HG02884 (cell line): ENCODE measurements around the gene TNFRSF19.
A peak's percentile ranks its signal among the peaks of the same experiment; 100 is the strongest.
"Not testable (repeated sequence)": the region's sequence is repeated elsewhere in the genome, so short reads cannot be mapped to it uniquely, and the experiment has no call there.

ENCODE experiments used
- ATAC-seq: cut with Tn5 transposase; IDR thresholded peaks from one replicate; pipeline ENCODE4 v1.9.1; 2021; ENCODE audit warnings: mild to moderate bottlenecking, moderate library complexity; ENCODE audit not compliant: unreplicated experiment

Gene TNFRSF19

DNA sequence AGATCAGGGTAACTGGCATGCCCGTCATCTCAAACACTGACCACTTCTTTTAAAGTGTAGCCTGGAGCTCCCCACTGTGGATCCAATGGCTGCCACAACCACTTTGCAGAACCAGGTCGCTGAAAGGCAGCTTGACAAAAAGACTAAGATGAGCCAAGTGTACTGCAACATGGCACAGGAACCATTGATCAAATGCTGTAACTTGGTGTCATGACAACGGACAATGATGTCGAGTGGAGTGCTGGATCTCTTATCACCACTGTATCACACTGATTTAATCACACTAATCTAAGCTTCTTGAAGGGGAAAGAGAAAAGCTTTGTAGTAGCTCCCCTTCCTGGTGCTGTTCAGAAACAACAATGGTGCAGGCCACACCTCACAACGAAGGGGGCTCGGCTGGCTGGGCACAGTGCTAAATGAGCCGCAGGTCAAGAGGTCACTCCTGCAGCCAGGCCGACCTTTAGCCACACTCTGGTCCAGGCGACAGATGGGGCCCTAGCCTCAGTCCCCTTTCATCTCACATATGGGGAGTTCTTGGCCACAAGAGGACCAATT is 2.2 kb upstream of the TNFRSF19 start:
- no peak for ATAC-seq

DNA sequence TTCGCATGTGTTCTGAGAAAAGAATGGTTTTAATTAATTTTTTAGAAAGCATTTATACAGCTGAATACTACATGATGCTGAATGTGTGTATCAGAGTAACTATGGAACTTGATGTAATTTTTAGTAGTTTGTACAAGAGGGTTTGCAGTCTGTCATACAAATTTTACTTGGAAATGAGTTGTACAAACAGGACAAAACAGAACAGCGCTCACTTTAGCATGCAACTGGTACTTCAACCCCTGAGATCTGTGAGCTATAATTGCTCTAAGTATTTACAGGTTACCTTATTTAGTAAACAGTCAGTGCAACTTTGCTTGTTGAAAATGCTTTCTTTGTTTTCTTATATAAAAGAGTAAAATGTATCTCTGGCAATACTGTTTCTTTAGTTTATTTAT is 706 bp downstream of the TNFRSF19 start:
- ATAC-seq = no peak

DNA sequence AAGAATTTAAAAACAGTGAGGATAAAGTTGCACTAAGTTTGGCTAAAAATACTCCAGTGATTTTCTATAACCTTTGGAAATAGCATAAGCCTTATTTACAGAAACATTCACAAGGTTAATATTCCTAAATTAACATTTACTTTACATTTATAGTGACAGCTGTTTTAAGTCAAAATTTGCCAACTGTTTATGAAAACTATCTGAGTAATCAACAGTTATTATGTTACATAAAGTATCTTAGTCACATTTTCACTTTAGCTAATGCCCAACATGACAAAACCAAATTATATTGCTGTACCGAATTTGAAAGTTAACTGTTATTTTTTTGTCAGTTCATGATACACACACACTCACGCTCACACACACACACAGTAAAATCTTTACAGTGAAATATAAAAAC is 1.2 kb downstream of the TNFRSF19 start:
- no peak for ATAC-seq

DNA sequence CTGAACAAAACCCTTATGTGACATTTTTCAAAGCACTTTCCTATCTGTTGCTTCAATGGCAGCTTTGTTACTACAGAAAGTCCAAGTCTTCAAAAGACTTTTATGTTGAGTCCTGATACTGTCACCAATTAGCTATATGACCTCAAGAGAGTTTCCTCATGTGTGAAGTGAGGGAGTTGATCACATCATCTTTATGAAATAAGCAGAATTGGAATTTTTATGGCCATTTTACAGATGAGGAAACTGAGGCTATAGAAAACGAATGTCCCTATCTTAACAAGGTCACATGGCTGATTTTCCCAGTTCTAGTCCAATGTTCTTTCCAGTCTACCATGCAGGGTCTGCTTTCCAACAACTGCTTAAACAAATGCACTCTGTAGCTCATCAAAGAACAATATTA is 2.6 kb downstream of the TNFRSF19 start:
- ATAC-seq = no peak

DNA sequence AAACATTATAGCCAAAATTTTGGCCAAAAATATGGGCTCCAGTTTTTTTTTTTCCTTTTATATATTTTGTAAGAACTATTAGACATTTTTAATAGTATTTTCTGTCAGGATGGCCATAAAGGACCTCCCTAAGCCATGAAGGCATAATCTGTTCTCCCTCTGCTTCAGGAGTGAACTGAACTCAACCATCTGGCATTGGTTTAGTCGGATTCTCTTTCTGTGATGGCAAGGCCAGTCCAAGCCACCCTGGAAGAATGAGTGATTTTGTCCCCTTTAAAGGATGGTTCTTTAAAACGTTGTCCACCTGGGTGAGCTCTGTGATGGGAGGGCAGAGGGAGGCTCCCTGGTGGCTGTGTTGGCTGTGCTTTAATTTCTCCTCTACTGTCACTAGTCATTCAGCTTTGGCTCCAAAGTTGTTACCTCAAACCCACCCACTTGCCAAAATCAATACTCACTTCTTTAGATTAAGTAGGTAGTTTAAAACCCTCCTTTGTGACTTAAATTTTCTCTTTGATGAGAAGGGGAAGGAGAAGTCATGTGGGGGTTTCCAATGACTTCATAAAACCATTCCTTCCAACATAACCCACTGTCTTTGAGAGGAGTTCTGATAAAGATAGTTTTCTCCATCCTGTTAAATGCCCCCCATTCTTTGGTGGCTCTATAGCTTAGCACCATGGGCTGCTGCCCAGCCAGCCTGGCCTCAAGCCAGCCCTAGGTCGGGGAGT is 4.4 kb downstream of the TNFRSF19 start:
- no peak for ATAC-seq

DNA sequence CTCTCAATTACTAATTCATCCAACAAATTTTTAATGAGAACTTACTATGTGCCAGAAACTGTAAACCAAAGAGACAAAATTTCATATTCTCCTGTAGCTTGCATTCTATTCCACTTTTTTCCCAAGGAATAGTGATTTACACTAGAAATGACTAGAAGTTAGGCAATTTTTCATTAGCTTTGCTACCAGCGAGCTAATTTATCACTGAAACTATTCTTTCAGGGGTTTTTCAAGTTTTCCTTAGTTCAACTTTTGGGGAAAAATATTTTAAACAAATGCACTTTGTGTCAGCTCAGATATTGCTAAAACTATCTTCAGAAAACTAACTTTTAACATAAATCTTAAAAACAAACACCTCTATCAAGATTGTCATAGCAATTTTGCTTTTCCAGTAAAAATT is 5.4 kb downstream of the TNFRSF19 start:
- ATAC-seq = no peak

DNA sequence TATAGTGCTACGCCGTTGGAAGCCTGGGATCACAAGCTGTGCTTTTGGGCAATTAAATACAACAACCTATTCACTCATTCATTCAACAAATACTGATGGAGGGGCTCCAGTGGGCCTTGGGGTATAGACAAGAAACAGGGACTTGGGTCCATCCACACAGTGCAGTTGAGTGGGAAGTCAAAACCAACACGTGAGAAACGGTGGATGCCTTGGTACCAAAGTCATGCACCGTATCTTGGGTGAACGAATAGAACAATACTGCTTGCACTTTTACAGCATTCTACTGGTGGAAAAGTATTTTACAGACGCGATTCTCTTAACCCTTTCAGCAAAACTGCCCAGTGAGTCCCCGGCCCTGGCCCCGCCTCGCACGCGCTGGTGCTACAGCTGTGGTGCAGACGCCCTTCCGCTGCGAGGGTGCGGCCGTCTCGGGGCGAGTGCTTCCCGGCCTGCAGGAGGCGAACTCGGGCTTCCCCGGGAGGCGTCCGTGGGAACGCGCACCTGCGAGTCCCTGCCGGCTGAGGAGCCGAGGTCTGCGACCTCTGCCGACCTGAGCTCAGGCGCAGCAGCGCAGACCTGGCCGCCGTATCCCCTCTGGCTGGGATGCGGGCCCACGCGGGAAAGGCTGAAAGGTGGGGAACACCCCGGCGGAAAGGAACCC is 8.3 kb downstream of the TNFRSF19 start:
- peak; percentile 59 for ATAC-seq

DNA sequence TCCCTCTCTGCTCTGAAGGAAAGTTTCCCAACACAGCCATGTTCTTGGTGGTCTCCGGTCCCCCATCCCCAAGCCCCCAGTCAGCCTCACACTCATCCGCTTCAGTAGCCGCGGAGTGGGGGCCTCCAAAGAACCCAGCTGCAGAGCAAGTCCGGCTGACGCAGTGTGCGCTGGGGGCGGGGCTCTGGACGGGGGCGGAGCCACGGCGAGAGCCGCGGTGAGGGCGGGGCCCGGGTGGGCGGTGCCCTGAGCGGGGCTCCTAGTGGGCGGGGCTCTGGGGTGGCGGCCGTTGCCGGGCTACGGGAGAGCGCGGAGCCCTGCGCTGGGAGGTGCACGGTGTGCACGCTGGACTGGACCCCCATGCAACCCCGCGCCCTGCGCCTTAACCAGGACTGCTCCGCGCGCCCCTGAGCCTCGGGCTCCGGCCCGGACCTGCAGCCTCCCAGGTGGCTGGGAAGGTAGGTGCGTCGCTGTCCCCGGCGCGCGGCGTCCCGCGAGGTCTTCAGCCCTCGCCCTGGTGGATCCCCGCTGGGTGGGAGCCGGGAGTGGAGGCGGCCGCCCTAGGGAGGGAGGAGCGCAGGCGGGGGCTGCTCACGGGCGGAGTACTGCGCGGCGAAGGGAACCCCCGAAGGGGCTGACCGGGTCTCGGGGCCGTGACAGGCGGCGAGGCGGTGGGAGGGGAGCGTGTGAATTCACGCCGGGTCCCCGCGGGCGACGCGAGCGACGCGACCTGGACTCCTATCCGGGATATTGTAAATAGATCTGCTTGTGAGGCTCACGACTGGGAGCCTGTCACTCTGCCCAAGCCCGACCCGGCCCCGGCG is 9.1 kb downstream of the TNFRSF19 start:
- ATAC-seq = peak; percentile 77

DNA sequence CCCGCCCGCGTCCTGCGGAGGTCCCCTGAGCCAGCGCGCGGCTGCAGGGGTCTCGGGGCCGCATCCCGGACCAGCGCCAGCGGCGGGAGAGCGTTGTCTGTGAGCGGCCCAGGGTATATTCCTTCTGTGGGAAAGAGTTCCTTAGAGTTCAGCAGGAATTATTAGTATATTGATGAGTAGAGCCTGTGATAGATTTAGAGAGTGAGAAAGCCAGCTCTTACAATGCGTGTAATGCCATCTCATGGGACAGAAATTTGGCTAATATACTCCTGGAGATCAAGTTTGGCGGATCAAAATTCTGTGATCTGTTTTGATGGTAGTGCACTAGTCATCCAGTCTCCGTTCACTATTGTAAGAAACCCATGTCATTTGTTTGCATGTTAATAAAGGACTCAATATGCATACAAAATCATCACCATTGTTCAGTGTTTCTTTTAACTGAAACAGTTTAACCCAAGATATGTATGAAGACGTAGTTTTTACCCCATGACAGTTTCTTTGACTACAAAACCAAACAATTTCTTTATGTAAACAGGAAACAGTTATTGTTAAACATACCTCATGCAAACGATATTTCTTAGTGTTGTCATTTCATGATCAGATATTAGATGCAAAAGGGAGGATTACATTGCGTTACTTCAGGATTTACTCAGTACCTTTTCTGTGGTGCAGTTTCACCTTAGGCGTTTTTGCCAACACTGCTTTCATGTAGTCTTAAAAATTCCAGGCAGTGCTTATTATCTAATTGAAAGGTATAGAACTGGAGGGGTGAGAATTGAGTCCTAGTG is 9.9 kb downstream of the TNFRSF19 start:
- ATAC-seq = no peak

DNA sequence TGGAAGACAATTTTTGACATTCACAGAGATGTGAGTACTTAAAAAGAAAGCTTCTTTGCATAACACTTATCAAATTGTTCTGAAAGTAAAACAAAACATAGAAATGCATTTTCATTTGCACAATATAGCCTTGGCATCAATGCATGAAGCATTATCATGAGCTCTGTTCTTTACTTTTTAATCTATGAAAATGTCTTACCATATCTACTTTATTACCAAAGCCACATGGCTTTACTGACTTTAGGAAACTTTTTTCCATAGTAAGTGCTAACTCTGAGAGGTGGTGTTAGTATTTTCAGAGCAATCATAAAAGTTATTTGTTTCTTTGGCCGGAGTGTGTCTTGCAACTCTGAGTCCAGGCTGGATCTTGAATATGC is 10.5 kb downstream of the TNFRSF19 start:
- ATAC-seq = no peak

DNA sequence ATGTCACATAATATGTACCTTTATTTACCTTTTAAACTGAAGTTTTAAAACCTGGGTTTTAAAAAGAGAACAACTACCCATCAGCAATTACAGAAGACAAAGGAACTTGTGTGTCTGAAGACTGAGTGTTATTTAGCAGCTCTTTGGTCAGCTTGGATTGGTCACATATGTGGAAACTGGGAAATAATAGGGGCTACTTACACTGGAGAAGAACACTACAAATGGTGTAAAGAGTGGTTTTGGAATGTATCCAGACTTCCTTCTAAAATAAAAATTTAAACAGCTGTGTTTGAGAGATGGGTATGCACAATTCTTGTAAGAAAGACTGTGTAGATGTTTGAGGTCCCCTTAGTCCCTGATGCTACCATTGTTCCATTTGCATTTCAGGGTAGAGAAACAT is 13.3 kb downstream of the TNFRSF19 start:
- ATAC-seq = no peak

DNA sequence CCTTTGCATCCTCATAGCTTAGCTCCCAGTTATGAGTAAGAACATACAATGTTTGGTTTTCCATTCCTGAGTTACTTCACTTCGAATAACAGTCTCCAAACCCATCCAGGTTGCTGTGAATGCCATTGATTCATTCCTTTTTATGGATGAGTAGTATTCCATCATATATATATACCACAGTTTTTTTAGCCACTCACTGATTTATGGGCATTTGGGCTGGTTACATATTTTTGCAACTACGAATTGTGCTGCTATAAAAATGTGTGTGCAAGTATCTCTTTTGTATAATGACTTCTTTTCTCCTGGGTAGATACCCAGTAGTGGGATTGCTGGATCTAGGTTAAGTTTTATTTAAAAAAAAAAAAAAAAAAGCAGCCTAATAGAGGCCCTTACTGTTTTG is 14.1 kb downstream of the TNFRSF19 start:
- ATAC-seq = no peak

DNA sequence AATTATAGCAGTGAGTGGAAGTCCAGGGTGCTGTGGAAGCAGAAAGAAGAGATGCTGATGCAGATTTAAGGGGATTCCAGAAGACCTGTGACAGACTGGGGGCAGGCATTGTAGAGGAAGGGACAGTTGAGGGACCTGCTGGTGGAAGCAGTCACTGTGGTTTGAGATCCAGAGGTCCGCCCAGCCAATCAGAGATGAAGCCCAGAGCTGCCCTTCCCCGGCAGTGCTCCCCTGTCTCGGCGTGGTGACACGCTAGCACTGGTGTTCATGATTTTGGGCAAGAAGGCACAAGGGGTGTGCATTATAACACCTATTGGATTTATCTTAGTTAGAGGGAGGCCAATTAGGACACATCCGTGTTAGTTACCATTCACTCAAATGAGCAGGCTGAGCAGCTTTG is 16.1 kb downstream of the TNFRSF19 start:
- no peak for ATAC-seq

DNA sequence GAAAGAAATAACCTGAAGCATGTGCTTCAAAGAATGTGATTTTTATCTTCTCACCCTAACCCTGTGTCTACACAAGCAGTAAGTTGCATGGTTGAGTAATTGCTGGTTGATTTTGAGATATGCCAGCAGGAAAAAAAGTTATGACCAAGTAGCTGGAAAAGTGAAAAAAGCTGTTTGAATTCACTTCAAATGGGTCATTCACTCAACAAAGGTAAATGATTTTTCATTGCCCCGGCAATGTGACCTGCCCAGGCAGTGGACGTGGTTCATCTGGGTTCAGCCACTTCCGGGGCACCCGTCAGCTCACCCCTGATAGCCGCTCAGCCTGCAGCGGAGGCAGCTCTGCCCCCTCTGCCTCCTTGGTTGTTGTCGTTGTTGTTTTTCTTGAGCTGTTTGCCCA is 18.5 kb downstream of the TNFRSF19 start:
- no peak for ATAC-seq

DNA sequence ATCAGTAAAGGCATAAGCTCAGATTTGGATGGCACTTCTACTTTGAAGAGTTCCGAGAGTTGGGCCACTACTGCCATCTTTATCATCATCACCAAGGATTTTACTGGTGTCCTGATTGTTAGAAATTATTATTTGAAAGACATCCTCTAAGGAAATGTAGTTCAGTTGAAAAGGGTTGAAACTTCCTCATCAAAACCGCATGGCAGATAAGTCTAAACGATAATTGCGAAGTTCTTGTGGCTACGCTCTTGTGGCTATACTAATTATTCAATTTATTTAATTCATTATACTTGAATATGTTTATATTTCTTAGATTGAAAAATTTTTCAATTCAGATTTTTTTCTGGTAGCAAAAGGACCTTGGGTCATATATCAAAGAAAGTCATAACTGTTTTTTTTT is 22.4 kb downstream of the TNFRSF19 start:
- no peak for ATAC-seq

DNA sequence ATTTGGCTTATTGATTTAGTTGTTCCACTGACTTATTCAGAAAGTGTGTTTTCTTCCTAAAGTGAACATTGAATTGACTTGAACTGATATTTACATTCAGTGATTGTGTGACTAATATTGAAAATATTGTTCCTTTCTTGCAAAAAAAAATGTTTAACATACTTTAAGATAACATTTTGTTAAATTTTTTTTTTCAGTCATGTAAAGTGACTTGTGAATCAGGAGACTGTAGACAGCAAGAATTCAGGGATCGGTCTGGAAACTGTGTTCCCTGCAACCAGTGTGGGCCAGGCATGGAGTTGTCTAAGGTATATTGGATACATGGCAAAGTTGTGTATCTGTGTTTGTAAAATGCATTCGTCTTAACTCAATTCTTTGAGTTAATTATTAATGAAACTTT is 22.9 kb downstream of the TNFRSF19 start:
- ATAC-seq = no peak

DNA sequence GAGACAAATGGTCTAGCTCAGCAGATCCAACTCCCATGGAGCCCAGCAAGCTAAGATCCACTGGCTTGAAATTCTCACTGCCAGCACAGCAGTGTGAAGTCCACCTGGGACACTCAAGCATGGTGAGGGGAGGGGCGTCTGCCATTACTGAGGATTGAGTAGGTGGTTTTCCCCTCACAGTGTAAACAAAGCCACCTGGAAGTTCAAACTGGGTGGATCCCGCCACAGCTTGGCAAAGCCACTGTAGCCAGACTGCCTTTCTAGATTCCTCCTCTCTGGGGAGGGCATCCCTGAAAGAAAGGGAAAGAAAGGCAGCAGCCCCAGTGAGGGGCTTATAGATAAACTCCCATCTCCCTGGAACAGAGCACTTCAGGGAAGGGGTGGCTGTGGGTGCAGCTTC is 24.1 kb downstream of the TNFRSF19 start:
- ATAC-seq = not testable (repeated sequence)

DNA sequence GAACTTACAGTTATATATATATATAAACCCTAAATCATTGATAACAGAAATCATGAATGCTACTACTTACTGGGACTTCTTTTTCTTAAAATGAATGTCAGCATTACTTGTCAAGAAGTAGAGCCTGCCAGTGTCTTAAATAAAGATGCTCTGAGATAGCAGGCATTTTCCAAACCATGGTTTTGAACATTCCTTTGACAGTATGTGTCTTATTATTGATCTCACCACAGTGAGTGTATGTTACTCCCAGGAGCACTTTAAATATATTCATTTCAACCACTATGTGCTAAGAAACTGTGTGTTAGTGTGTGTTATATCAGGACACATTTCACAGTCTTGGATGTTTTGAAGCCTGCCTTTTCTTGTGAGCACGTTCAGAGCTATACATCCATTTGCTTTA is 28.2 kb downstream of the TNFRSF19 start:
- no peak for ATAC-seq

DNA sequence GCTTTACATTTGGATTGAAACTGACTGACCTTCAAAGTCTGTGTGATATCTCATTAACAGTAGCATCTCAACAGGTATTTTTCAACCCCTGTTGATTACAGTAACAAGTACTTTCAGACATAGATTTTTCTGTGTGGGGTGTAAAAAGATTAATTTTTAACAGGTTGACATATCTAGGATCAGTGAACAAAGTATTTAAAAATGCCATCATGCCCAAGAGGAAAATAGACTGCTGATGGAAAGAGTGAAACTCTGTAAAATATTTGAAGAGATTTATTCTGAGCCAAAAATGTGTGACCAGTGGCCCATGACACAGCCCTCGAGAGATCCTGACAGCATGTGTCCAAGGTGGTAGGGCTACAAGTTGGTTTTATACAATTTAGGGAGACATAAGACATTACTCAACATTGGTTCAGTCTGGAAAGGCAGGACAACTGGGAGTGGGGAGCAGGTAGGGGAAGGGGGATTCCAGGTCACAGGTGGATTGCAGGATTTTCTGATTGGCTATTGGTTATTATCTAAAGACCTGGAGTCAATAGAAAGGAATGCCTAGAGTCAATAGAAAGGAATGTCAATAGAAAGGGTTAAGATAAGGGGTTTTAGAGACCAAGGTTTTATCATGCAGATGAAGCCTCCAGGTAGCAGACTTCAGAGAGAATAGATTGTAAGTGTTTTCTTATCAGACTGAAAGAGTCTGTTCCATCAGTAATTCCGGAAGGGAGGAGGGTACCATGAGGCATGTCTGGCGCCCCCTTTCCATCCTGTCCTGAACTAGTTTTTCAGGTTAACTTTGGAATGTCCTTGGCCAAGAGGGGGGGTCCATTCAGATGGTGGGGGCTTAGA is 29.1 kb downstream of the TNFRSF19 start:
- ATAC-seq = no peak

DNA sequence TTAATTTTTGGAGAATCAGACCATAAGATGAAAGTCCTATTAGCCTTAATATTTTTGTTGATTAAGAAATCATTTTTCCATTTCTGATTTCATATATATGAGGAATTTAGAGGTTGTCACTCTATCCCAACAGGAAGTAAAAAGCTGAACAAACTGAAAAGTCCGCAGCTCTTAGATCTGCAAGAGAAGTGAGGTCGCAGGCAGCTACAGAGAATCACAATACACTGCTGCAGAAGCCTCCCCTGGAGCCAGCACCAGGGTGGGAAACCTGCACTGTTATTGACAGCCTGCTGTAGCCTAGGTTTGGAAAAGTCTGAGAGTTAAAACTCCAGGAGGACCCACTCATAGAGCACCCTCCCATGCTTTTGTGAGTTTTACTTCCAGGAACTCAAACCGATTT is 29.9 kb downstream of the TNFRSF19 start:
- ATAC-seq = no peak
